Measurements from ENCODE around the gene TMEM212. TPM values are rescaled to one million over a fixed set of nuclear protein-coding genes. Genes with fewer than 3 reads are reported as not detected.

The TMEM212 gene
- polyA plus RNA-seq, 1 donor (not counting 4 experiments of a cell fraction or from before 2014, with no cell fraction given), result not detected

DNA sequence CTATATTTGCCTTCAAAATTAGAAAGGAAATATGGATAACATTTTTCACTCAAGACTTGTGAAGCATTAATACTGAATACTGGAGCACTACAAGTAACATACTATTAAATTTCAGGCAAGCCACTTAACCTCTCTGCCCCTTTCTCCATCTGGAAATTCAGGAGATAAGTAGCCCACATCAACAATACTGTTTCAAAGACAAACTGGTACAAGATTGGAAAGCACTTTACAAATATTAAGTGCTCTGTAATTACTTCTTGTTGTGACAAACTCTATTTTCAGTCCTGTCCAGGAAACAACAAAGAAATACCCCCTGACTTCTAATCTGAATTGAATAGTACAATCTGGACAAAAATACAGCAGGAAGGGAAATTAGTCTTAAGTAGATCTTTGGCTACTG, 49.3 kb downstream of the TMEM212 start:
- Histone ChIP-seq H3K4me3 (ENCODE audit: control insufficient read depth in 2 of 3, extremely low read depth in 1 of 3, insufficient read depth in 2 of 3, low read depth in 1 of 3, low read length in 3 of 3) (no peak overlapping the region), H3K4me2 (ENCODE audit: control insufficient read depth, extremely low read depth, insufficient read depth, low read depth, low read length) (no peak overlapping the region), H3K9me1 (ENCODE audit: control insufficient read depth, extremely low read depth, insufficient read depth, low read length) (no peaks in the 10 kb centered on the region), H3K27me3 (ENCODE audit: control insufficient read depth, extremely low read depth, insufficient read depth, low read length) (peaks cover 3% of the 10 kb centered on the region), H4K20me1 (ENCODE audit: control insufficient read depth, extremely low read depth, insufficient read depth, low read length) (no peaks in the 10 kb centered on the region), H3K9ac (ENCODE audit: control insufficient read depth, extremely low read depth, insufficient read depth, low read length) (no peak overlapping the region), H3K27ac (ENCODE audit: control insufficient read depth, insufficient read depth, low read length) (no peak overlapping the region), H3K79me2 (ENCODE audit: control insufficient read depth, insufficient read depth, low read length) (no peaks in the 10 kb centered on the region), H3K36me3 (ENCODE audit: control insufficient read depth in 2 of 2, extremely low read depth in 1 of 2, insufficient read depth in 2 of 2, low read length in 2 of 2) (no peaks in the 10 kb centered on the region), H3K9me3 (ENCODE audit: control insufficient read depth, low read depth, low read length) (no peaks in the 10 kb centered on the region), H2AFZ (ENCODE audit: control insufficient read depth, low read length) (no peak overlapping the region), H3K4me1 (ENCODE audit: control insufficient read depth, extremely low read depth, insufficient read depth, low read length) (no peaks in the 10 kb centered on the region)
- TF ChIP-seq CTCF (optimal IDR thresholded peaks at IDR 0.05 in 1 of 3, IDR thresholded peaks at IDR 0.05 in 1 of 3, conservative IDR thresholded peaks at IDR 0.05 in 1 of 3; ENCODE audit: extremely low read depth in 1 of 3, insufficient read depth in 2 of 3, low read length in 3 of 3) (no peak), EZH2 (IDR thresholded peaks at IDR 0.05; ENCODE audit: low read length) (no peak)
- FAIRE-seq (no peak), DNase-seq (ENCODE audit: low read depth, low spot score) (no peak)
- dilution Hi-C loops (cut with MboI; ENCODE audit: extremely low pct_ligation_motif_present, low sequenced_read_pairs), result no loop called here

DNA sequence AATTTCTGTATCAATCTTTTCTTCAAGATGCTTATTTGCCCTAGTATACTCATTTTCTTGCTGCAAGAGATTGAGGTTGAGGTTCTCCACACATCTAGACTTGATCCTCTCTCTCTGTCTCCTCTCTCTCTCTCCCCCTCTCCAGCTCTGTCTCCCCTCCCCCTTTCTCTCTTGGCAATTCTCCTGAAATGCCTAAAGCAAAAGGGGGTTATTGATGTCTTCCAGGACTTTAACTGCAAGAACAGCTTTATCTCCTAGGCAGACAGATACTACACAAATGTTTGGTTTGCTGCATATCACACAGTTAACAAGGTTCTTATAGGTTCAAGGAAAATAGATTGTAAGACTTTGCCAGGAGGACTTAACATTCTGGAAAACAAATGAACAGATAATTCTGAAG, 52.1 kb downstream of the TMEM212 start:
- no peak for TF ChIP-seq CTCF (optimal IDR thresholded peaks at IDR 0.05 in 1 of 3, IDR thresholded peaks at IDR 0.05 in 1 of 3, conservative IDR thresholded peaks at IDR 0.05 in 1 of 3; ENCODE audit: extremely low read depth in 1 of 3, insufficient read depth in 2 of 3, low read length in 3 of 3)
- no peak for FAIRE-seq
- H3K79me2 ChIP-seq (ENCODE audit: control insufficient read depth, insufficient read depth, low read length), result no peaks in the 10 kb centered on the region
- no peak overlapping the region for H3K27ac ChIP-seq (ENCODE audit: control insufficient read depth, insufficient read depth, low read length)
- H4K20me1 ChIP-seq (ENCODE audit: control insufficient read depth, extremely low read depth, insufficient read depth, low read length), result no peaks in the 10 kb centered on the region
- DNase-seq (ENCODE audit: low read depth, low spot score), result no peak
- no peaks in the 10 kb centered on the region for H3K36me3 ChIP-seq (ENCODE audit: control insufficient read depth in 2 of 2, extremely low read depth in 1 of 2, insufficient read depth in 2 of 2, low read length in 2 of 2)
- dilution Hi-C loops (cut with MboI; ENCODE audit: extremely low pct_ligation_motif_present, low sequenced_read_pairs), result no loop called here
- H2AFZ ChIP-seq (ENCODE audit: control insufficient read depth, low read length), result no peak overlapping the region
- H3K9me3 ChIP-seq (ENCODE audit: control insufficient read depth, low read depth, low read length), result no peaks in the 10 kb centered on the region
- H3K9me1 ChIP-seq (ENCODE audit: control insufficient read depth, extremely low read depth, insufficient read depth, low read length), result no peaks in the 10 kb centered on the region
- no peaks in the 10 kb centered on the region for H3K4me1 ChIP-seq (ENCODE audit: control insufficient read depth, extremely low read depth, insufficient read depth, low read length)
- H3K27me3 ChIP-seq (ENCODE audit: control insufficient read depth, extremely low read depth, insufficient read depth, low read length), result peaks cover 3% of the 10 kb centered on the region
- no peak overlapping the region for H3K9ac ChIP-seq (ENCODE audit: control insufficient read depth, extremely low read depth, insufficient read depth, low read length)
- H3K4me2 ChIP-seq (ENCODE audit: control insufficient read depth, extremely low read depth, insufficient read depth, low read depth, low read length), result no peak overlapping the region
- no peak overlapping the region for H3K4me3 ChIP-seq (ENCODE audit: control insufficient read depth in 2 of 3, extremely low read depth in 1 of 3, insufficient read depth in 2 of 3, low read depth in 1 of 3, low read length in 3 of 3)
